ENCODE data around the gene TCAP. TPM values are rescaled to one million over a fixed set of nuclear protein-coding genes. Genes with fewer than 3 reads are reported as not detected.

Gene TCAP
- total and polyA plus RNA-seq, 10 of the 15 experiments (the other 5 are each of a cell fraction or from before 2014, with no cell fraction given) = 0.17 to 1.0 (median 0.36) TPM; not detected in 3

DNA sequence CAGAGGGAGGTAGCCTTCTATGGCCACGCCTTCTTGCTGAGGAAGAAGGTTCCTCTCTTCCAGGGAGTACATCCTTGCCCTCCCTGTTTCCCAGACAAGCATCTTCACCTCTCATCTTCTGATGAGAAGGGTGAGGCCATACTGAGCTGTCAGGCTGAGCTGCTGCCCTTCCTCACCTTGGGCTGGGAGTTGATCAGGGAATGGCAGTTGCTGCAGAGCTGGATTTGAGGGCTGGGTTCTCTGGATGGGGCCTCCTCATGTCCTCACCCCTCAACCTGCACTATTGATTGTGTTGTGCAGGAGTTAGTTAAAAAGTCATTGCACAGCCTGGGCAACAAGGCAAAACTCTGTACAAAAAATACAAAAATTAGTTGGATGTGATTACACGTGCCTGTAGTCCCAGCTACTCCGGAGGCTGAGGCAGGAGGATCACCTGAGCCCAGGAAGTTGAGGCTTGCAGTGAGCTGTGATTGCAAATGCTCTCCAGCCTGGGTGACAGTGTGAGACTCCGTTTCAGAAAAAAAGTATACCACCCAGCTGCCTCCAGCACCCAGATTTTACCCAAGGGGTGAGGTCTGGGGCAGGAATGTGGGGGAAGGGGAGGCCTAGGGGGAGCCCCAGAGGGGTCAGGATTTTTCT is 36.8 kb downstream of the TCAP start (continued):
- TF ChIP-seq, protein P1, sequence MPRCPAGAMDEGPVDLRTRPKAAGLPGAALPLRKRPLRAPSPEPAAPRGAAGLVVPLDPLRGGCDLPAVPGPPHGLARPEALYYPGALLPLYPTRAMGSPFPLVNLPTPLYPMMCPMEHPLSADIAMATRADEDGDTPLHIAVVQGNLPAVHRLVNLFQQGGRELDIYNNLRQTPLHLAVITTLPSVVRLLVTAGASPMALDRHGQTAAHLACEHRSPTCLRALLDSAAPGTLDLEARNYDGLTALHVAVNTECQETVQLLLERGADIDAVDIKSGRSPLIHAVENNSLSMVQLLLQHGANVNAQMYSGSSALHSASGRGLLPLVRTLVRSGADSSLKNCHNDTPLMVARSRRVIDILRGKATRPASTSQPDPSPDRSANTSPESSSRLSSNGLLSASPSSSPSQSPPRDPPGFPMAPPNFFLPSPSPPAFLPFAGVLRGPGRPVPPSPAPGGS (IDR thresholded peaks at IDR 0.05; ENCODE audit: borderline replicate concordance, insufficient read depth, low read depth, low read length, poor library complexity, severe bottlenecking) = no peak

DNA sequence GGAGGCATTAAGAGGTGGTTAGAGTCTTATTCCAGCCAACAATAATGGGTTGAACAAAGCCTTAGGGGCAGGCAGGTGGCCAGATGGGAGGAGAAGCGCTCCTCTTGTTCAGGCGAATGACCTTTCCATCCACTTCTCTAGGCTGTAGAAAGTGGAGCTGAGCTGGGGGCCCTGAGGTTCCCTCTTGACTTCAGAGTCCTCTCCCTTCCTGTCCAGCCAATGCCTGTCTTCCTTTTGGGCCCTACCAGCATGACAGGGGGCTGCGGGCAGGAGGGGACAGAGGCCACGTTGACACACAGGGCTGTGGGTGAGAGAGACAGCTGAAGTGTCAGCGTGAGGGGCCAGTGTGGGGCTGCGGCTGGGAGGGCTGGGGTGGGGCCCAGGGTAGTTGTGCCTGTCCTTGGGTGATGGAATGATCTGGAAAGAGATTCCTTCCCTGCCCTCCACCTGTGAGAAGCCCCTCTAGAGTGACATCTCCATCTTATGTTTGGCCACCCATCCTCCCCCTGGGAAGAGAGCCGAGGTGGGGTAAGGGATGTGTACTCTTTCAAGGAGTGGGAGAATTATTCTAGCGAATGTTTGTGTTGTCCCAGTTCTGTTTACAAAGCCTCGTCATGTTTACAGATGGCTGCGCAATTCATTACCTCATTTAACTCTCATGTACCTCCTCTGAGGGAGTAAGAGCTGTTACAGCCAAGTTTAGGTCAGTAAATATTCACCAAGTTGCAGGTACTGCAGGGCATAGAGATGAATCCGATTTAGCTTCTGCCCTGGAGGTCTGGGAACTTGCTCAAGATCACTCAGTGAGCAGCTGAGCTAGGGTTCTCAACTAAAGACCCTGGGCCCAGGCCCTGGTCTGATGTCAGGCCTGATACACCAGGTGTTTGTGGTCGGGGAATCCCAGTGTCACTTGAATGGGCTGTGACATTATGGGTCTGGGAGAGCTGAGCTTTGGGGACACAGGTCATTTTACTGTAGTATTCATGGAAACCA is 38.0 kb downstream of the TCAP start:
- H3K4me1 ChIP-seq (ENCODE audit: control insufficient read depth, insufficient read depth, low read length) = peaks cover 11% of the 10 kb centered on the region
- peak overlapping the region; percentile 22; the same call in 1 of the 2 replicates for H3K9ac ChIP-seq (ENCODE audit: control insufficient read depth, insufficient read depth, low read length)
- H3K9me3 ChIP-seq (replicated peaks; ENCODE audit: control insufficient read depth, insufficient read depth, low read length) = no peaks in the 10 kb centered on the region
- no TSS peak for BruUV-seq (replicated peaks)
- peak; percentile 25 for DNase-seq (ENCODE audit: low read depth, low spot score)
- H3K27ac ChIP-seq (ENCODE audit: control insufficient read depth, insufficient read depth) = peak overlapping the region; percentile 24
- CTCF ChIA-PET = interaction anchor here (0.6 to 3.3 kb wide), 9 partner anchors 8 to 50 kb away, joined by 3 to 11 read pairs (median 4); partner anchors contain the start of gene PGAP3
- RAD21 ChIA-PET (ENCODE audit: unreplicated experiment) = interaction anchor here (0.6 to 2.0 kb wide), 9 partner anchors 15 to 419 kb away, joined by 3 to 7 read pairs (median 3); partner anchors contain the start of genes MIEN1 and MSL1
- no peaks in the 10 kb centered on the region for H4K20me1 ChIP-seq (ENCODE audit: control insufficient read depth, insufficient read depth)
- SMC1A ChIA-PET (ENCODE audit: uncharacterized antibody, unreplicated experiment) = interaction anchor here (0.6 to 1.8 kb wide), 3 partner anchors 10 to 55 kb away, joined by 3 to 11 read pairs (median 4); partner anchors contain the start of gene PGAP3
- WGBS (ENCODE audit: insufficient coverage, insufficient replicate concordance, low lambda C conversion rate, missing lambda C conversion rate) = 56% methylated on average over 11 of the region's 12 CpGs
- FAIRE-seq = peak; percentile 73
- H3K27me3 ChIP-seq (replicated peaks in 1 of 2; ENCODE audit: control insufficient read depth in 2 of 2, insufficient read depth in 2 of 2, low read length in 1 of 2) = peaks cover 0 to 7% of the 10 kb centered on the region in 2 experiments; a peak in 2 of 4 replicates
- intact Hi-C loops (cut with micrococcal nuclease; ENCODE audit: unreplicated experiment) (no loop called here), in situ Hi-C loops (cut with MboI) (no loop called here)
- no peak overlapping the region for H3K4me3 ChIP-seq
- ATAC-seq = peak; percentile 93
- peak overlapping the region; percentile 30; the same call in 1 of the 2 replicates for H3K4me2 ChIP-seq (ENCODE audit: control insufficient read depth, insufficient read depth)
- H3K36me3 ChIP-seq (ENCODE audit: control insufficient read depth in 2 of 2, insufficient read depth in 2 of 2, low read length in 1 of 2) = no peaks in the 10 kb centered on the region
- no peaks in the 10 kb centered on the region for H3K79me2 ChIP-seq (ENCODE audit: control insufficient read depth, insufficient read depth, low read length)
- POLR2A ChIA-PET = interaction anchor here (0.6 to 1.5 kb wide), 2 partner anchors 15 to 156 kb away, joined by 4 to 6 read pairs; partner anchors contain the start of gene PGAP3
- peak overlapping the region; percentile 58 for H2AFZ ChIP-seq (ENCODE audit: control insufficient read depth, low read depth, low read length)
- TF ChIP-seq WRNIP1 (IDR thresholded peaks at IDR 0.05; ENCODE audit: borderline replicate concordance, low read depth, low read length) = no peak
- no peak for TF ChIP-seq SIX5 (IDR thresholded peaks at IDR 0.05; ENCODE audit: low read depth, low read length, severe bottlenecking)
- no peak for TF ChIP-seq SUZ12 (IDR thresholded peaks at IDR 0.05; ENCODE audit: unreplicated experiment)
- TF ChIP-seq TARDBP (IDR thresholded peaks at IDR 0.05; ENCODE audit: borderline replicate concordance) = no peak
- TF ChIP-seq, protein P2, sequence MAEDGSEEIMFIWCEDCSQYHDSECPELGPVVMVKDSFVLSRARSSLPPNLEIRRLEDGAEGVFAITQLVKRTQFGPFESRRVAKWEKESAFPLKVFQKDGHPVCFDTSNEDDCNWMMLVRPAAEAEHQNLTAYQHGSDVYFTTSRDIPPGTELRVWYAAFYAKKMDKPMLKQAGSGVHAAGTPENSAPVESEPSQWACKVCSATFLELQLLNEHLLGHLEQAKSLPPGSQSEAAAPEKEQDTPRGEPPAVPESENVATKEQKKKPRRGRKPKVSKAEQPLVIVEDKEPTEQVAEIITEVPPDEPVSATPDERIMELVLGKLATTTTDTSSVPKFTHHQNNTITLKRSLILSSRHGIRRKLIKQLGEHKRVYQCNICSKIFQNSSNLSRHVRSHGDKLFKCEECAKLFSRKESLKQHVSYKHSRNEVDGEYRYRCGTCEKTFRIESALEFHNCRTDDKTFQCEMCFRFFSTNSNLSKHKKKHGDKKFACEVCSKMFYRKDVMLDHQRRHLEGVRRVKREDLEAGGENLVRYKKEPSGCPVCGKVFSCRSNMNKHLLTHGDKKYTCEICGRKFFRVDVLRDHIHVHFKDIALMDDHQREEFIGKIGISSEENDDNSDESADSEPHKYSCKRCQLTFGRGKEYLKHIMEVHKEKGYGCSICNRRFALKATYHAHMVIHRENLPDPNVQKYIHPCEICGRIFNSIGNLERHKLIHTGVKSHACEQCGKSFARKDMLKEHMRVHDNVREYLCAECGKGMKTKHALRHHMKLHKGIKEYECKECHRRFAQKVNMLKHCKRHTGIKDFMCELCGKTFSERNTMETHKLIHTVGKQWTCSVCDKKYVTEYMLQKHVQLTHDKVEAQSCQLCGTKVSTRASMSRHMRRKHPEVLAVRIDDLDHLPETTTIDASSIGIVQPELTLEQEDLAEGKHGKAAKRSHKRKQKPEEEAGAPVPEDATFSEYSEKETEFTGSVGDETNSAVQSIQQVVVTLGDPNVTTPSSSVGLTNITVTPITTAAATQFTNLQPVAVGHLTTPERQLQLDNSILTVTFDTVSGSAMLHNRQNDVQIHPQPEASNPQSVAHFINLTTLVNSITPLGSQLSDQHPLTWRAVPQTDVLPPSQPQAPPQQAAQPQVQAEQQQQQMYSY (CRISPR knock-in tag; IDR thresholded peaks at IDR 0.05) = no peak
- TF ChIP-seq TCF3 (IDR thresholded peaks at IDR 0.05; ENCODE audit: borderline replicate concordance, insufficient read depth, low read depth, low read length) = peak; percentile 74; the same call in 1 of the 2 replicates
- TF ChIP-seq CEBPB (IDR thresholded peaks at IDR 0.05; ENCODE audit: borderline replicate concordance in 1 of 2, low read depth in 2 of 2, low read length in 2 of 2) = no peak
- 0 out of 2 replicates have a peak, but pooled peaks have one; percentile 39 for TF ChIP-seq EED (IDR thresholded peaks at IDR 0.05; ENCODE audit: low read depth)
- TF ChIP-seq BRCA1 (IDR thresholded peaks at IDR 0.05; ENCODE audit: low read depth, low read length) = no peak
- TF ChIP-seq, protein P3, sequence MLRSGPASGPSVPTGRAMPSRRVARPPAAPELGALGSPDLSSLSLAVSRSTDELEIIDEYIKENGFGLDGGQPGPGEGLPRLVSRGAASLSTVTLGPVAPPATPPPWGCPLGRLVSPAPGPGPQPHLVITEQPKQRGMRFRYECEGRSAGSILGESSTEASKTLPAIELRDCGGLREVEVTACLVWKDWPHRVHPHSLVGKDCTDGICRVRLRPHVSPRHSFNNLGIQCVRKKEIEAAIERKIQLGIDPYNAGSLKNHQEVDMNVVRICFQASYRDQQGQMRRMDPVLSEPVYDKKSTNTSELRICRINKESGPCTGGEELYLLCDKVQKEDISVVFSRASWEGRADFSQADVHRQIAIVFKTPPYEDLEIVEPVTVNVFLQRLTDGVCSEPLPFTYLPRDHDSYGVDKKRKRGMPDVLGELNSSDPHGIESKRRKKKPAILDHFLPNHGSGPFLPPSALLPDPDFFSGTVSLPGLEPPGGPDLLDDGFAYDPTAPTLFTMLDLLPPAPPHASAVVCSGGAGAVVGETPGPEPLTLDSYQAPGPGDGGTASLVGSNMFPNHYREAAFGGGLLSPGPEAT (IDR thresholded peaks at IDR 0.05; ENCODE audit: low read depth) = peak; percentile 69
